Activated CD4-positive, alpha-beta memory T cell treated with anti-CD3 and anti-CD28 coated beads, Interleukin-2, amount 10 ng/mL, durations not matched to agents 7 days and 5 days (primary cell): Measurements from ENCODE around the gene SLC25A29. TPM values are rescaled to one million over a fixed set of nuclear protein-coding genes. Genes with fewer than 3 reads are reported as not detected.
A peak's percentile ranks its signal among the peaks of the same experiment; 100 is the strongest.

Experiments used
- CTCF ChIA-PET: fragments of 350-600 bp; sonication (Branson Sonifier 250); formaldehyde crosslinking; loops from one replicate; lab custom pipeline; 2021; ENCODE audit warnings: antibody characterized with exemption, inconsistent platforms; lab: Charles Lee
- POLR2A ChIA-PET: fragments of 350-600 bp; sonication (Branson Sonifier 250); formaldehyde crosslinking; loops from one replicate; lab custom pipeline; 2021; ENCODE audit warnings: antibody characterized with exemption; lab: Charles Lee
- DNase-seq: peaks from one replicate; pipeline ENCODE4 v3.0.0-alpha.2; 2020
- H3K27ac Mint-ChIP-seq: one replicate; pipeline ENCODE4 v1.8.0; 2021; ENCODE audit warnings: mild to moderate bottlenecking, mixed read lengths
- H3K27me3 Mint-ChIP-seq: one replicate; pipeline ENCODE4 v1.8.0; 2021; ENCODE audit warnings: mixed read lengths
- H3K36me3 Mint-ChIP-seq: one replicate; pipeline ENCODE4 v1.8.0; 2021; ENCODE audit warnings: low read depth, mixed read lengths
- H3K4me1 Mint-ChIP-seq: one replicate; pipeline ENCODE4 v1.8.0; 2021; ENCODE audit warnings: mixed read lengths
- H3K4me3 Mint-ChIP-seq: one replicate; pipeline ENCODE4 v1.8.0; 2021; ENCODE audit warnings: mild to moderate bottlenecking, mixed read lengths
- H3K9me3 Mint-ChIP-seq: one replicate; pipeline ENCODE4 v1.8.0; 2021; ENCODE audit warnings: mixed read lengths
- total RNA-seq, 2 experiments: library from RNA; stranded (reverse); gene quantifications; one replicate each; pipeline ENCODE4 v1.2.3, GENCODE V29; 2021

The SLC25A29 gene
- total RNA-seq, 2 experiments from 2014 or later: 8.2 to 8.9 TPM

DNA sequence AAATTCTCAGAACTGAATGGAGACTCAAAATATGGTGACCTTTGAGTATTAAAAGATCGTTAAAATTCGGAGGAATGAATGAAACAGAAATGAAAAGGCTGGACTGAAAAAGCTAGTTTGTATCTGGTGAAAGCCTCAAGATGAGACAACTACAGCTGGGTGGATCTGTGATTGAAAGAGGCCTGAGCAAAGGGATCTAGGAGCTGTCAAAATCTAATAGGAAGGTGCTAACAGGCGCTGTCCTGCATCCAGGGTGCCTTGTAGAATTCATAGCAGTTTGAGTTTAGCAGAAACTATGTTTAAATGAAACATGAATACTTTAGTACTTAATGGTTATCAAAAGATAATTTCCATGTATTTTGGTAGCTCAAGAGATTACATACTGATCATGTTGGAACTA, 65.0 kb downstream of the SLC25A29 start:
- Mint-ChIP-seq H3K4me3 (peak overlapping the region; percentile 89), H3K36me3 (peaks cover 44% of the 10 kb centered on the region)

More for the DNA sequence above, 65.0 kb downstream of the SLC25A29 start:
- peaks cover 51% of the 10 kb centered on the region for H3K4me1 Mint-ChIP-seq
- ChIA-PET POLR2A (interaction anchor here (0.6 to 3.5 kb wide), 11 partner anchors 11 to 420 kb away, joined by 3 to 38 read pairs (median 5); a partner anchor contains a TSS), CTCF (interaction anchor here (0.7 to 3.7 kb wide), 23 partner anchors 9 to 259 kb away, joined by 3 to 31 read pairs (median 7); a partner anchor contains a TSS)
- H3K9me3 Mint-ChIP-seq: no peaks in the 10 kb centered on the region
- DNase-seq: no peak
- peak overlapping the region; percentile 89 for H3K27ac Mint-ChIP-seq
- H3K27me3 Mint-ChIP-seq: no peaks in the 10 kb centered on the region

Other genes starting within 250 kb of the SLC25A29 start
- gene EVL, start 241.0 kb downstream of the SLC25A29 start, total RNA-seq: 100 to 1,000 TPM; 771 to 787 TPM
- under 1 TPM; 0.20 to 0.25 TPM for gene DEGS2, start 146.8 kb downstream of the SLC25A29 start, total RNA-seq
- gene YY1, start 67.3 kb downstream of the SLC25A29 start, total RNA-seq: 10 to 100 TPM; 94.0 to 95.6 TPM
- not detected for gene SLC25A47, start 16.9 kb upstream of the SLC25A29 start, total RNA-seq
- 1 to 10 TPM; 6.1 to 6.9 TPM for gene WDR25, start 70.0 kb upstream of the SLC25A29 start, total RNA-seq